ENCODE data around the gene TMPO. TPM values are rescaled to one million over a fixed set of nuclear protein-coding genes. Genes with fewer than 3 reads are reported as not detected.

The TMPO gene
- total RNA-seq, 1 experiment from 2014 or later, result 176 TPM

DNA sequence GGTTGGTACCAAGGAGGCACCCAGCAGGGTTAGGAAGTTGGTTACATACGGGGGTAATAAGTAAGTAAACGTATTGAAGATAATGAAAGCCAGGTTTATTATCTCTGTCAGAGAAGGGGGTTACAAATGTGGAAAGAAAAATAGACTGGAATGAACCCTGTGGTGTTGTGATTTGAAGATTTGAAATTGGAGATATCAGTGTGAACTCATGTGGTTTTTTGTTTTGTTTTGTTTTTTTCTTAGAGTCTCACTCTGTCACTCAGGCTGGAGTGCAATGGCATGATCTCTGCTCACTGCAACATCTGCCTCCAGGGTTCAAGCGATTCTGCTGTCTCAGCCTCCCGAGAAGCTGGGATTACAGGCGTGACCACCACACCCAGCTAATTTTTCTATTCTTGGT lies 64.0 kb downstream of the TMPO start:
- ATAC-seq (no peak), DNase-seq (ENCODE audit: low spot score) (no peak)
- H3K4me1 Mint-ChIP-seq, result no peaks in the 10 kb centered on the region
- no peaks in the 10 kb centered on the region for H3K36me3 Mint-ChIP-seq
- H3K9me3 Mint-ChIP-seq, result no peaks in the 10 kb centered on the region
- no peaks in the 10 kb centered on the region for H3K27me3 Mint-ChIP-seq (ENCODE audit: low read depth)
- CTCF ChIA-PET, result interaction anchor here (1.9 kb wide), 1 partner anchor 12 kb away, joined by 11 read pairs; no protein-coding TSS in a partner anchor
- TF ChIP-seq NFATC4 (CRISPR knock-in tag; IDR thresholded peaks at IDR 0.05) (no peak), RELA (CRISPR knock-in tag; IDR thresholded peaks at IDR 0.05; ENCODE audit: borderline replicate concordance) (no peak), FOXK1 (CRISPR knock-in tag; IDR thresholded peaks at IDR 0.05) (no peak)
- H3K27ac Mint-ChIP-seq, result no peak overlapping the region
- no peak overlapping the region for H3K4me3 Mint-ChIP-seq
- POLR2A ChIA-PET, result no interaction called here

DNA sequence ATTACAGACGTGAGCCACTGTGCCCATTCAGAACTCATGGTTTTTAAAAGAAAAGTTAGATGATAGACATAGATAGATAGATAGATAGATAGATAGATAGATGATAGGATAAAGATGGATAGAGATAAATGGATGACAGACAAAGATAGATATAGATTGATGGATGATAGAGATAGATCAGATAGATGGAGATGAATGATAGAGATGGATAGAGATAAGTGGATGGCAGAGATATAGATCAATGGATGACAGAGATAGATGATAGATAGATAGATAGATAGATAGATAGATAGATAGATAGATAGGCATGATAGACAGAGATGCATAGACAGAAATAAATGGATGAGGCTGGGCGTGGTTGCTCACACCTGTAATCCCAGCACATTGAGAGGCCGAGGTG lies 64.4 kb downstream of the TMPO start:
- Mint-ChIP-seq H3K4me3 (no peak overlapping the region), H3K27me3 (ENCODE audit: low read depth) (no peaks in the 10 kb centered on the region), H3K36me3 (no peaks in the 10 kb centered on the region), H3K9me3 (no peaks in the 10 kb centered on the region), H3K4me1 (no peaks in the 10 kb centered on the region), H3K27ac (no peak overlapping the region)
- CTCF ChIA-PET, result interaction anchor here (0.7 to 1.9 kb wide), 2 partner anchors 13 to 89 kb away, joined by 3 to 11 read pairs; no protein-coding TSS in a partner anchor
- DNase-seq (ENCODE audit: low spot score) (no peak), ATAC-seq (no peak)
- POLR2A ChIA-PET, result no interaction called here
- TF ChIP-seq FOXK1 (CRISPR knock-in tag; IDR thresholded peaks at IDR 0.05) (no peak), JUN (CRISPR knock-in tag; IDR thresholded peaks at IDR 0.05) (no peak), MYBL2 (CRISPR knock-in tag; IDR thresholded peaks at IDR 0.05) (no peak)
- TF ChIP-seq, protein P1, sequence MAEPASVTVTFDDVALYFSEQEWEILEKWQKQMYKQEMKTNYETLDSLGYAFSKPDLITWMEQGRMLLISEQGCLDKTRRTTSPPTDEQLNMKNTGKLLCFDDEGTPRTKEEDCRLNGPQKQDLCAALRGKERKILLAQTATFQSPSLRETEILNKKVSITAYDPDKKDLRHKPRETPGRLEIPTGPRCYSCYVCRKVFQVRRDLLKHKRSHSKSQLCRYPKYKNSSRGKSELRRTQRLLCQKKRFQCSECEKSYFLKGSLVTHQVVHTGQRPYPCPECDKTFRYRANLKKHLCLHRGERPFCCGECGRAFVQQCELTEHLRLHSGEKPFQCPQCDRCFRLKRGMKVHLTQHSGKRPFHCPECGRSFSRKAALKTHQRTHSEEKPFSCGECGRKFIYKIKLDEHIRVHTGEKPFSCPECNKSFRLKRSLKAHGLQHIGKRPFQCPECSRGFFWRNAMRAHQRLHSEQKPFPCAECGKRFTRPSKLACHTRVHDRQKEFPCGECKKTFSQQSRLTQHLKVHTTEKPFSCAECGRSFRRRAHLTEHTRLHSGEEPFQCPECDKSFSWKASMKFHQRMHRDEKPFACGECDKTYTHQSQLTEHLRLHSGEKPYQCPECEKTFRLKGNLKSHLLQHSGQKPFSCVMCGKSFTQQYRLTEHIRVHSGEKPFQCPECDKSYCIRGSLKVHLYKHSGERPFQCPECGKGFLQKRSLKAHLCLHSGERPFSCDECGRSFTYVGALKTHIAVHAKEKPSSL (CRISPR knock-in tag; conservative IDR thresholded peaks at IDR 0.05), result no peak

DNA sequence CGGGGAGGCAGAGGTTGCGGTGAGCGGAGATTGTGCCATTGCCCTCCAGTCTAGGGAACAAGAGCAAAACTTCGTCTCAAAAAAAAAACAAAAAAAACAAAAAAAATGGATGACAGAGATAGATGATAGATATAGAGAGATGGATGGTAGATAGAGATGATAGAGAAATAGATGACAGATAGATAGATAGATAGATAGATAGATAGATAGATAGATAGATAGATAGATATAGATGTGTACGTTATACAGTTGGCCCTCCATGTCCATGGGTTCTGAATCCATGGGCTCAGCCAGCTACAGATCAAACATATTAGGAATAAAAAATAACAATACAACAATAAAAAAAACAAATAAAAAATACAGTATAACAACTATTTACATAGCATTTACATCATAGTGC lies 65.3 kb downstream of the TMPO start:
- ChIA-PET CTCF (interaction anchor here (1.6 to 1.9 kb wide), 2 partner anchors 14 kb away, joined by 9 to 11 read pairs; no protein-coding TSS in a partner anchor), POLR2A (interaction anchor here (0.7 kb wide), 1 partner anchor 1199 kb away, joined by 3 read pairs; no protein-coding TSS in a partner anchor)
- no peaks in the 10 kb centered on the region for H3K9me3 Mint-ChIP-seq
- H3K4me1 Mint-ChIP-seq, result no peaks in the 10 kb centered on the region
- no peaks in the 10 kb centered on the region for H3K27me3 Mint-ChIP-seq (ENCODE audit: low read depth)
- TF ChIP-seq EMX1 (CRISPR knock-in tag; IDR thresholded peaks at IDR 0.05) (no peak), ZNF671 (CRISPR knock-in tag; IDR thresholded peaks at IDR 0.05) (no peak), ZNF232 (CRISPR knock-in tag; IDR thresholded peaks at IDR 0.05) (no peak), ZNF219 (CRISPR knock-in tag; IDR thresholded peaks at IDR 0.05; ENCODE audit: borderline replicate concordance) (no peak), NR3C1 (CRISPR knock-in tag; conservative IDR thresholded peaks at IDR 0.05; ENCODE audit: low read depth) (no peak), ZNF416 (CRISPR knock-in tag; IDR thresholded peaks at IDR 0.05) (no peak), ZNF138 (CRISPR knock-in tag; conservative IDR thresholded peaks at IDR 0.05) (no peak)
- TF ChIP-seq, protein P2, sequence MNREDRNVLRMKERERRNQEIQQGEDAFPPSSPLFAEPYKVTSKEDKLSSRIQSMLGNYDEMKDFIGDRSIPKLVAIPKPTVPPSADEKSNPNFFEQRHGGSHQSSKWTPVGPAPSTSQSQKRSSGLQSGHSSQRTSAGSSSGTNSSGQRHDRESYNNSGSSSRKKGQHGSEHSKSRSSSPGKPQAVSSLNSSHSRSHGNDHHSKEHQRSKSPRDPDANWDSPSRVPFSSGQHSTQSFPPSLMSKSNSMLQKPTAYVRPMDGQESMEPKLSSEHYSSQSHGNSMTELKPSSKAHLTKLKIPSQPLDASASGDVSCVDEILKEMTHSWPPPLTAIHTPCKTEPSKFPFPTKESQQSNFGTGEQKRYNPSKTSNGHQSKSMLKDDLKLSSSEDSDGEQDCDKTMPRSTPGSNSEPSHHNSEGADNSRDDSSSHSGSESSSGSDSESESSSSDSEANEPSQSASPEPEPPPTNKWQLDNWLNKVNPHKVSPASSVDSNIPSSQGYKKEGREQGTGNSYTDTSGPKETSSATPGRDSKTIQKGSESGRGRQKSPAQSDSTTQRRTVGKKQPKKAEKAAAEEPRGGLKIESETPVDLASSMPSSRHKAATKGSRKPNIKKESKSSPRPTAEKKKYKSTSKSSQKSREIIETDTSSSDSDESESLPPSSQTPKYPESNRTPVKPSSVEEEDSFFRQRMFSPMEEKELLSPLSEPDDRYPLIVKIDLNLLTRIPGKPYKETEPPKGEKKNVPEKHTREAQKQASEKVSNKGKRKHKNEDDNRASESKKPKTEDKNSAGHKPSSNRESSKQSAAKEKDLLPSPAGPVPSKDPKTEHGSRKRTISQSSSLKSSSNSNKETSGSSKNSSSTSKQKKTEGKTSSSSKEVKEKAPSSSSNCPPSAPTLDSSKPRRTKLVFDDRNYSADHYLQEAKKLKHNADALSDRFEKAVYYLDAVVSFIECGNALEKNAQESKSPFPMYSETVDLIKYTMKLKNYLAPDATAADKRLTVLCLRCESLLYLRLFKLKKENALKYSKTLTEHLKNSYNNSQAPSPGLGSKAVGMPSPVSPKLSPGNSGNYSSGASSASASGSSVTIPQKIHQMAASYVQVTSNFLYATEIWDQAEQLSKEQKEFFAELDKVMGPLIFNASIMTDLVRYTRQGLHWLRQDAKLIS (CRISPR knock-in tag; IDR thresholded peaks at IDR 0.05; ENCODE audit: borderline replicate concordance), result no peak
- TF ChIP-seq, protein P3, sequence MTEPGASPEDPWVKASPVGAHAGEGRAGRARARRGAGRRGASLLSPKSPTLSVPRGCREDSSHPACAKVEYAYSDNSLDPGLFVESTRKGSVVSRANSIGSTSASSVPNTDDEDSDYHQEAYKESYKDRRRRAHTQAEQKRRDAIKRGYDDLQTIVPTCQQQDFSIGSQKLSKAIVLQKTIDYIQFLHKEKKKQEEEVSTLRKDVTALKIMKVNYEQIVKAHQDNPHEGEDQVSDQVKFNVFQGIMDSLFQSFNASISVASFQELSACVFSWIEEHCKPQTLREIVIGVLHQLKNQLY (CRISPR knock-in tag; IDR thresholded peaks at IDR 0.05), result no peak
- no peak for DNase-seq (ENCODE audit: low spot score)
- no peak overlapping the region for H3K27ac Mint-ChIP-seq
- ATAC-seq, result no peak
- H3K4me3 Mint-ChIP-seq, result no peak overlapping the region
- no peaks in the 10 kb centered on the region for H3K36me3 Mint-ChIP-seq

Data from WTC11 (cell line).